GM12873 (cell line): Measurements from ENCODE around the gene IGF2BP3.

Experiments used
- TF ChIP-seq, protein P1 (sequence below): IDR thresholded peaks from 2 replicates; pipeline ENCODE4 v1.5.1; 2012; ENCODE audit warnings: low read depth, mild to moderate bottlenecking, moderate library complexity, low read length, control low read depth; ENCODE audit not compliant: insufficient read depth; ENCODE audit errors: missing control alignments

The IGF2BP3 gene

DNA sequence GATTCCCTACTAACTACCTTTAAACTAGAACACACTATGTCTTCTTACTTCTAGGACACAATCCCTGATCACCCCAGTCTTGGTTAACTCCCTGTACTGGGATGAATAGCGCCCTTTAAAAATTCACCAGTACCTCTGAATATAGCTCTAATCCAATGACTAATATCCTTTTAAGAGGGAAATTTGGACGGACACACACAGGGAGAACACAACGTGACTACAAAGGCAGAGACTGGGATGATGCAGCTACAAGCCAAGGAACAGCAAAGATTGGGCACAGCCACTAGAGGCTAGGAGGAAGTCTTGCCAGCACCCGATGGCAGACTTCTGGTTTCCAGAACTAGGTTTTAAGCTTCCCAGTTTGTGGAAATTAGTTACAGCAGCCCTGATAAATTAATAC is 89.7 kb downstream of the IGF2BP3 start:
- TF ChIP-seq, protein P1, sequence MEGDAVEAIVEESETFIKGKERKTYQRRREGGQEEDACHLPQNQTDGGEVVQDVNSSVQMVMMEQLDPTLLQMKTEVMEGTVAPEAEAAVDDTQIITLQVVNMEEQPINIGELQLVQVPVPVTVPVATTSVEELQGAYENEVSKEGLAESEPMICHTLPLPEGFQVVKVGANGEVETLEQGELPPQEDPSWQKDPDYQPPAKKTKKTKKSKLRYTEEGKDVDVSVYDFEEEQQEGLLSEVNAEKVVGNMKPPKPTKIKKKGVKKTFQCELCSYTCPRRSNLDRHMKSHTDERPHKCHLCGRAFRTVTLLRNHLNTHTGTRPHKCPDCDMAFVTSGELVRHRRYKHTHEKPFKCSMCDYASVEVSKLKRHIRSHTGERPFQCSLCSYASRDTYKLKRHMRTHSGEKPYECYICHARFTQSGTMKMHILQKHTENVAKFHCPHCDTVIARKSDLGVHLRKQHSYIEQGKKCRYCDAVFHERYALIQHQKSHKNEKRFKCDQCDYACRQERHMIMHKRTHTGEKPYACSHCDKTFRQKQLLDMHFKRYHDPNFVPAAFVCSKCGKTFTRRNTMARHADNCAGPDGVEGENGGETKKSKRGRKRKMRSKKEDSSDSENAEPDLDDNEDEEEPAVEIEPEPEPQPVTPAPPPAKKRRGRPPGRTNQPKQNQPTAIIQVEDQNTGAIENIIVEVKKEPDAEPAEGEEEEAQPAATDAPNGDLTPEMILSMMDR: no peak

DNA sequence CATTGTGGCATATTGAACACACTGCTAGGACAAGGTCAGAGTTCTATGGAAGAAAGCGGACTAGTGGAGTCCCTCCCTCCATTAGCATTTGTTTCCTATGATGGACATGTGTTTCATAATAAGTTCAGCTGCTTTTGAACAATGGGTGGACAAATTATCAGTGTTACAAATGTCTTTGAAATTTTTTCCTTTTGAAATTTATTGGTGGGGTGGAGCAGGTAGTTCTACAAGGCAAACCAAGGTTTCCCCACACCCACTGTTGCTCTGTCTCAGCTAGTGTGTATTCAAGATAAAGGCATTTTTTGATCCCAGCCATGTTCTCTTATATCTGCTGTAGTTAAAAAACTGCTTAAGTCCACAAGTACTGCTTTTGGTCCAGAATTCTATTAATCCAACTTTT is 91.3 kb downstream of the IGF2BP3 start:
- TF ChIP-seq, protein P1: no peak

DNA sequence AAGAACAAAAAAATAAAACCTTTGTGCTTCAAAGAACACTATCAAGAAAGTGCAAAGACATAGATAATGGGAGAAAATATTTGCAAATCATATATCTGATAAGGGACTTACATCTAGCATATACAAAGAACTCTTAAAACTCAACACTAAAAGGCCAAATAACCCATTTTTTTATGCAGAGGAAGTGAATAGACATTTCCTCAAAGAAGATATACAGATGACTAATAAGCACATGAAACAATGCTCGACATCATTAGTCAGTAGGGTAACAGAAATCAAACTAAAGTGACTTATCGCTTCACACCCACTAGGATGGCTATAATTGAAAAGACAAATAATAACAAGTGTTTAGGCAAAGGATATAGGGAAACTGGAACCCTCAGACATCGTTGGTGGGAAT is 93.2 kb downstream of the IGF2BP3 start:
- TF ChIP-seq, protein P1: no peak

DNA sequence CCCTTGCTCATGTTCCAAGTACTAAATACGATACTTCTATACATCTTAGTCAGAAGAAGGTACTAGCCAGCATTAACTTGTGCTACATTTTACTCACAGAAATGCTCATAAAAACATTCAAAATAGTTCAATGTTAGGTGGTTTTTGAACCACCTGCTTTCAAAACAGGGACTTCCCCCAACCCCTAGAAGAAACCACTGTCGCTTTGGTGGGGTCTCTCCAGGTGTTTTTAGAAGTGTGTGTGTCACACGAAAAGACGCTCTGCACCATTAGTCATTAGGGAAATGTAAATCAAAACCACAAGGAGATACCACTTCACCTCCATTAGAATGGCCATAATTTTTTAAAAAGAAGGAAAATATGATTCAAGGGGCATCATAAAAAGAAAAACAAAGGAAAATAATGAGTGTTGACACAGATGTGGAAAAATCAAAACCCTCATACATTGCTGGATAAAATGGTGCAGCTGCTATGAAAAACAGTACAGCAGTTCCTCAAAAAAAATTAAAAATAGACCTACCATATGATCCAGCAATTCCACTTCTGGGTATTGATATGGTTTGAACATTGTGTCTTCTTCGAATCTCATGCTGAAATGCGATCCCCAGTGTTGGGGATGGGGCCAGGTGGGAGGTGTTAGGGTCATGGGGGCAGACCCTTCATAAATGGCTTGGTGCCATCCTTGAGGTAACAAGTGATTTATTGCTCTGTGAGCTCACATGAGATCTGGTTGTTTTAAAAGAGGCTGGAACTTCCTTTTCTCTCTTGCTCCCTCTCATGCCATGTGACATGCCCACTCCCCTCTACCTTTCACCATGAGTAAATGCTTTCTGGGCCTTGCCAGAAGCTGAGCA is 96.9 kb downstream of the IGF2BP3 start:
- TF ChIP-seq, protein P1: no peak

DNA sequence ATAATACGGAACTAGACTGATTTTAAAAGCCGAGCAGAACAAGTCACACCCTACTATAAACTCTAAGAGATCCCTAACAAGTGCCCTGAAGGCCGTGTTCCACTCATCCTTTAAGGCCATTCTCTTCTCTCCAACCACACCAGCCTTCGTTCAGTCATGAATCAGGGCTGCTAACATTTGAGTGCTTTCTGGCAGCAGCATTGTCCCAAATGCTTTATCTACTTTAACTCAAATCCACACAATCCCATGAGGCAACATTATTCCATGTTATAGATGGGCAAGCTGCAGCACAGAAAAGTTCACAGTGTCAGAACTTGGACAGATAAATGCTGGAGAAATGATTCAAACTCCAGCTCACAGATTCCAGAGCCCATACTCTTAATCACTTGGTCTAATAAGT is 97.7 kb downstream of the IGF2BP3 start:
- TF ChIP-seq, protein P1: no peak

DNA sequence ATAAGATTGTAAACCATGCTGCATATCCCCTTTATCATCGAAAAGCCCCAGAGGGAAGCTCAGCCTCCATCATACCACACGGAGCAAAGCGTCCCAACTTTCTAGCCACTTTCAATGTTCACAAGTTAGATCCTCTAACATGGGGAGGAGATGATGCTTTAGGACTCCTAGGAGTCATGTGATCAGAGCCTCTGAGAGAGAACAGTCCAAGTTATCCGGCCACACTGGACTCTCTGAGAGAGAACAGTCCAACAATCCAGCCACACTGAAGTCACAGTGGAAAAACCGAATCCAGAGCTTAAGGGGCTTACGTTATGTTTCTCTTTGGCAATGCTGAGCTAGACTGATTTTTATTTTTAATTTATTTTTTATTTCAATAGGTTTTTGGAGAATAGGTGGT is 98.6 kb downstream of the IGF2BP3 start:
- TF ChIP-seq, protein P1: no peak

DNA sequence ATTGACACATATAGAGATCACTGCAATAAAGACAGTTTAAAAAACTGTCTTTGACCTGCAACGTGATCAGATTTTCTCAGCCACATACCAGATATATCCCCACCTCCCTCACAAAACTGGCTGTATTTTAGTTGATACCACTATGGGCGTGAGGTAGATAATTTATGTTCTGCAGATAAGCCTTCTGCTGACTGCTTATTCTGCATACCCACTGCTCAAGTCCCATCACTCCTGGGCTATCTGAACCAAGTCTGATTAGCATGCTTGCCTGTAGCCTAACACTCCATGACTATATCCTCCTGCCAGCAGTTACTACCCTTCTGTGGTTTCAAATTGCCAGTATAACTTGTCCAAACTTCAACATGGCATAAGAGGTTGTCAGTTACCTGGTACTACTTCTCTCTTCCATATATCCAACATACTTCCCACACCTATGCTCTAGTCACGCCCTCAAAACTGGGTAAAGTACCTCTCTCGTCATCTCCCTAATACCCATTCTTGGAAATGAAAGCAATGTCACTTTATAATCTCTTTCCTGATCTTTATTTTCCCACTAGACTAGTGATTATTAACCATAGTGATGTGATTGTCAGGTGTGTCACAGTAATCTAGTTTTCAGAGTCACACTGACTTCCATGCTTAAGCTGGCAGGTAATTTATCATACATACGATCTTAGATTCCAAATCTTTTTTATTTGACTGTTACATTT is 100.4 kb downstream of the IGF2BP3 start:
- TF ChIP-seq, protein P1: no peak
